Stimulated activated CD8-positive, alpha-beta memory T cell treated with anti-CD3 and anti-CD28 coated beads, Interleukin-4, amount 100 ng/mL, for 4 hours (primary cell): ENCODE data around the gene KMT2C.
"Not testable (repeated sequence)": the region's sequence is repeated elsewhere in the genome, so short reads cannot be mapped to it uniquely, and the experiment has no call there.

Experiments
- DNase-seq, 2 donors: peaks; one replicate each; pipeline ENCODE4 v3.0.0-alpha.2; 2020; ENCODE audit warnings: low read depth in 2 of 2, low spot score in 1 of 2

KMT2C gene

DNA sequence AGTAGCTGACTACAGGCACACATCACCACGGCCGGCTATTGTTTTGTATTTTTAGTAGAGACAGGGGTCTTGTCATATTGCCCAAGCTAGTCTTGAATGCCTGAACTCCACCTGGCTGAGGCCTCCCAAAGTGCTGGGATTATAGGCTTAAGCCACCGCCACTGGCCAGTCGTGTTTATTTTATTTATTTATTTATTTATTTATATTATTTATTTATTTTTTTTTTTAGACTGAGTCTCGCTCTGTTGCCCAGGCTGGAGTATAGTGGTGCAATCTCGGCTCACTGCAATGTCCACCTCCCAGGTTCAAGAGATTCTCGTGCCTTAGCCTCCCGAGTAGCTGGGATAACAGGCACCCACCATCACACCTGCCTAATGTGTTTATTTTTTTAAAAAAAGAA is 6.0 kb upstream of the KMT2C start:
- not testable (repeated sequence) for DNase-seq

DNA sequence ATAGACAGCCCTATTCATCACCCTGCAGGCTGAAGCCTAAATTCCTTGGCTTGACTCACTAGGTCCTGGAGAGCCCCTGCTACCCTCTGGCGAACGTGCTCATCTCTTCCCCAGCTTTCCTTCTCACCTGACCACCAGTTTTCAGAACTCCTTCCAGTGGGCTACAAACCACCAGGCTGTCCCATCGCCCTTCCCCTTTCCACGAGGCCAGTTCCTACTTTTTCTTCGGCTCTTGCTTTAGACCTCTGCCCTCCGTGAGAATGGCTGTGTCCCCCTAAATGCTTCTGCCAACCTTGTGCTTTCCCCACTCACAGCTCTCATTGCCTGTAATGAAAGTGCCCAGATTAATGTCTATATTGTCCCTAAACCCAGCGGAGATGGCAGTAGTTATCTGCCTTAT is 5.4 kb upstream of the KMT2C start:
- not testable (repeated sequence) for DNase-seq

DNA sequence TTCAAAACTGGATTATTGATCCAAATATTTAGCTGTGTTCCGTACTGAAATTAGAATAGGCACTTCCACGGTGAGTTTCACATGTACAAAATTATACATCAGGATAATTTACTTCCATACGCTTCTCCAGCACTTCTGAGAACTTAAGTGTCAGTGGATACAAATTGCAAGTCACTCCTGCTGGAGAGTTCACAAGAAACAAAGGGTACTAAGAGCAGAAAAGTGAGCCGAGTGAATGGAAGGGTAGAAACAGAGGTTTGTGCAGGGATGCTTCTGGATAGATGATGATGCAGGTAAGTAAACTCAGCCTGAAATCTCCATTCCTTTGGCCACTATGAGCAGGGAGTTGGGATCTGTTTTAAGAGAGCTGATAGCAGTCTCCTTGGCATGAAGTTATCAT is 2.2 kb upstream of the KMT2C start:
- not testable (repeated sequence) for DNase-seq

DNA sequence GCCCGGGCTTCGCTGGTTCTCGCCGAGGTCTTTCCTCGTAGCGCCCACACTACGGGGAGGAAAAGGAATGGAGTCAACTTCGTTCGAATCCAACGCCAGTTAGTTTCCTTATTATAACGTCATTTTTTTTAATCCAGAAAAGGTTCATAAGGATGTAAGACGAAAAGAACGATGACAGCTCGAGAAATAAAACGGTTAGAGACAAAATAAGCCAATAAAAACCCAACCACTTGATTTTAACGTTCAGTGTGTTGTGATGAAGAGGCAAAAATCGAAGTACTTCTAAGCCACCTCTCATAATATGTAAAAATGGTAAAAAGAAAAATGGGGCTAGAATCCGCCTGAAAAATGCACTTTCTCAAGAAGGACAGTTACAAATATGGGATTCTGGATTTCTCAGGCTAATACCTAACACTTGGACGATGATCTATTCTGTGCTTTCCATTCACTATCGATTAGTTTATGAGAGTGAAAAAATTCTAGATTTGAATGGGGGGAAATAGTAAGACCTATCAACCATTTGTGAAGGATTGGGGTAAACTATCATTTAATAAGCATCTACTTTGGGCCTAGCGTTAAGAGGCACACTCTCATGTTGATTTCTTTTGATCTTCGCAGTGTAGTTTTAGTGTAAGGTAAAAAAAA is 1.2 kb upstream of the KMT2C start:
- not testable (repeated sequence) for DNase-seq

DNA sequence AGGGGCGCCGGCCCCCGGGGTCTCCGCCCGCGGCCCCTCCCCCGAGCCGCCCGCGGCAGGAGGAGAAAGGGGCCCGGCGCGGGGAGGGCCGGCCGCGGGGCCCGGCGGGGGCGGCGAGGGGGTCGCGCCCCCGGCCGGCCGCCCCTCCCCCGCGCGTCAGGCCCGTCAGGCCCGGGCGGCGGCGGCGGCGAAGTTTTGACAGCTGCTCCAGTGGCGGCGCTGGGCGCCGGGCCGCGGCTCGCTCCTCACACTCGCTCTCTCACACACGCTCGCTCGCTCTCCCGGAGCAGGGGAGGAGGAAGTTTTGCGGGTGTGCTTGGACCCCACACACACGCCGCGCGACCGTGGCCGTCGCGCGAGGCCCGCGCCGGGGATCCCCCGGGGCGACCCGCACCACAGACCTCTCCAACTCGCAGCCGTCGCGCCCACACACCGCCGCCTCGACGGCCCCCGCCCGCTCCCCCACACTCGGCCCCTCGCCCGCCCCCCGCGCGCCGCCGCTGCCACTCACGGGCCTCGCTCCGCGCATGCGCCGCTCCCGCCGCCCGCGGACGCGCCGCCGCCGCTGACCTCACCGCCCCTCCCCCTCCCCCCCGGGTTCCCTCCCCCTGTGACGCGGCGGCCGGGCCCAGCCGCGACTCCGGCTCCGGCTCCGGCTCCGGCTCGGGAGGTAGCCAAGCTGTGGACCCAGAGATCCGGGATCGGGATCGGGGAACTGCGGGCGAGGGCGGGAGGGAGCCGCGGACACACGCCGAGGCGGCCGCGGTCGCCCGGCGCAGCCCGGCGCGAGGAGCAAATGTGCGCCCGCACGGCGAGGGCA is 518 bp upstream of the KMT2C start:
- peak; percentile 68 to 80 for DNase-seq

DNA sequence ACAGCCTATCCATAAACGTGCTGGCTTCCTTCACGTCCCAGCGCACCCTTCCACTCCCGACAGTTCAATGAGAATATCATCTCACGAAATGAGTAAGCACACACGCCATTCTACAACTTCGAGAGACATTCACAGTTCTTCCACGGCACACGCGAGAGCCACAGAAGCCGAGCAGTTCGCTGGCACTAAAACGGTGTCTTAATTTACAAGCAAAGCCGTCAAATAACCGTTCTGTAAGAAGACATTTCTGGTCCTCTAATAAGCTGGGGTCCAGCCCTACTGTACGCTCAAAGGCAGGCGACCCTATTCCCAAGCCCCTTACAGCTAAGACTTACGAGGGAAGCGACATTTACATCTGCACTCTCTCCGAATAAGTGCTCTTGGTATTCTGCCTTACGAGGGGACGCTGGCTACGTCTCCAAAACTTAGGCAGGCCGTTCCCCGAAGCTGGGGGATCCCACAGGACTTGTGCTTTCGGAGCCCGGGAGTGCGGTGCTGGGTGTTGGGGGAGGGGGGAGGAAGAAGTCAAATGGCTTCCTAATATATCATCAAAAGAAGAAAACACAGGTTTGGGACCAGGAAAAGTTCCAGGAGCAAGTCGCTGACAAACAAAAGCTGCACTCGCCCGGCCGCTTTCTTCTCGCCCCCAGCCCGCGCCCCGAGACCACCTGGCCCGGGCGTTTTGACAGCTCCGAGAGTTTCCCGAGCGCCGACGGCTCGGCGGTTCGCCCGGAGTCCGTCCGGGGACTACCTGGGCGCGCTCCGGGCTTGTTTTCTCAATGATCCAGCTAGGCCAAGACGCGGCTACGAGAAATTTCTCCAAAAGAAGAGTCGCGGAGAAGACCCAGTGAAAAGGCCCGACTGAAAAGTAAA is 1.1 kb downstream of the KMT2C start:
- not testable (repeated sequence) for DNase-seq

DNA sequence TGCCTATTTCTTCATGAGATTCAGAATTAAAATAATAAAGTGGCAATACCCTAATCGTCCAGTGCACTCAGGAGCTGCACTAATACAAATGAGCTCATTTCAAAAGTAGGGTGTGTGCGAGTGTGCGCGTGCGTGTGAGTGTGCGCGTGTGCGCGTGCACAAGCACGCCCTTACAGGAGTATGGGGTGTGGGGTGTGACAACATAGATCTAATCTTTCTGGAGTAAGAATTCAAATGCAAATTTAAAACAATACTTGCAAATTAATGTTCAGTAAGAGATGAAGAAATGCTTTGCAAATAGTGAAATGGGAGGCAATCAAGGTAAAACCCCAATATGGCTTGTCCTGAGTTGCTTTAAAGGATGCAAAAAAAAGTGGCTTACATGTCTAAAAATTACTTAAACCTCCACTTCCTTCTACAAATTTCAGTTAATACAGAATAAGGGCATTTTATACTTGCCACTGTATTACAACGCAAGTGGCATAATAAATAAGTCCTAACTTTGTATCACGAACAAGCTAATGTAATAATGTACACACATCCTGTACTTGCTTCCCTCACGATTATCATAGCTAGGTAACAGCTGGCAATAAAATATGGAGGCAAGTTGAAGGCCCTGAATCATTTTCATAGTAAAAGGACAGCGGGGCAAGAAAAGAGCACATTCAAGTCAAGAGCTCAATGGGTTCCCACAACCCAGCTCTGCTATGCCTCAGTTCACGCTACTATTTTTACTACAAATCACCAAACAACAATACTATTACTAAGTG is 1.9 kb downstream of the KMT2C start:
- DNase-seq: peak; percentile 24 to 33

DNA sequence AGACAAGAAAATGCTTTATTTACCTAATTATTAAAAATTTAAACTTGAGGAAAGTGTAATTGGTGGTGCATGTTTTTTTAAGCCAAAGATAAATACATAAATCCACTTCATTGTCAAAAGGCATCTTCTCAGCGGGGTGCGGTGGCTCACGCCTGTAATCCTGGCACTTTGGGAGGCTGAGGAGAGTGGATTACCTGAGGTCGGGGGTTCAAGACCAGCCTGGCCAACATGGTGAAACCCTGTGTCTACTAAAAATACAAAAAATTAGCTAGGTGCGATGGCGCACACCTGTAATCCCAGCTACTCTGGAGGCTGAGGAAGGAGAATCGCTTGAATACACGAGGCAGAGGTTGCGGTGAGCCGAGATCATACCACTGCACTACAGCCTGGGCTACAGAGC is 3.1 kb downstream of the KMT2C start:
- not testable (repeated sequence) for DNase-seq

DNA sequence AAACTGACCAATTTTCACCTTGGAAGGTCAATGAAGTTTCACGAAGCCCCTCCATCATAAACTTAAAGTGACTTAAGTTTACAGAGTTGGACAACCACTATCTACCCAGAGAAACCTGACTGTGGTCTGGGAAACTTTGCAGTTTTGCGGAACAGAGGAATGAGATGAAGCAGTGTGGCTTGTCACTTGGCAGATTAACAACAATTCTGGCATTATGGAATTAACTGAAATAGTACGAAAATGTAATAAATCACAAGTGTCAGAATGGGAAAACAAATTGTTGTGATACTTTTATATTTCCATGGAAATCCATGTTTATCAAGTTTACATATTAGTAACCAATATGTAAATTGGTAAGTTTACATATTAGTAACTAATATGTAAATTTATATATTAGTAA is 4.9 kb downstream of the KMT2C start:
- no peak for DNase-seq

DNA sequence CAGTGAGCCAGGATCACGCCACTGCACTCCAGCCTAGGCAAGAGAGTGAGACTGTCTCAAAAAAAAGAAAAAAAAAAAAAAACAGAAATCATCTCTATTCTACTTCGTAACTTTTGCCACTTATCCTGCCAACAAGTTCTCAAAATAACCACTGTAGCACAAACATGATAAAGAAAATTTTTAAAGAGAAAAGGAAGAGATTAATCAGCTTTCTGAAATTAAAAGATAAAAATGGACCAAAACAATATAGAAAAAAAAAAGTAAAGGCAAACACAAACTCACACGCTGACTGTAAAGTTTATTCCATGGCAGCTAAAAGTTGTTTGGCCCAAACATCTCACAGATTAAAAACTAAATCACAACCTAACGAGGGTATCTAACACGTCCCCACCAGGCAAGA is 5.7 kb downstream of the KMT2C start:
- not testable (repeated sequence) for DNase-seq

DNA sequence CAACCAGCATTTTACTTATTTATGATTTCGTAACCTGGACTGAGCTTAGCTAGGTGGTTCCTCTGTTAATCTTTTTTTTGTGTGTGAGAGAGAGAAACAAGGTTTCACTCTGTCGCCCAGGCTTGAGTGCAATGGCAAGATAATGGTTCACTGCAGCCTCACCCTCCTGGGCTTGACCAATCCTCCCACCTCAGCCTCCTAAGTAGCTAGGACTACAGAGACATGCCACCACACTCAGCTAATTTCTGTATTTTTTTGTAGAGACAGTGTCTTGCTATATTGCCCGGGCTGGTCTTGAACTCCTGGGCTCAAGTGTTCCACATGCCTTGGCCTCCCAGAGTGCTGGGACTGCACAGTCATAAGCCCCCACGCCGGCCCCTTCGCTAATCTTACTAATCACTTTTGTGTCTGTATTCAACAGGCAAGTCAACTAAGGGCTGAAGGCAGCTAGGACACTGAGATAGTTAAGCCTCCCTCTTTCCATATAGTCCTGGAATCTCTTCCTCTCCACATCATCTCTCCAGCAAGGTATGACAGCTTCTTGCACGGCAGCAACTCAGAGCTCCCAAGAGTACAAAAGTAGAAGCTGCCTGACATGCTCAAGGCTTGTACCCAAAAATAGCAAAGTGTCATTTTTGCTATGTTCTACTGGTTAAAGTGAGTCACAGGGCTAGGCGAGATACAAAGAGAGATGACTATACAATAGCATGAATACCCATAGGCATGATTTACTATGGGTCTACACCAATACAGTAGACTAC is 11.3 kb downstream of the KMT2C start:
- no peak for DNase-seq

DNA sequence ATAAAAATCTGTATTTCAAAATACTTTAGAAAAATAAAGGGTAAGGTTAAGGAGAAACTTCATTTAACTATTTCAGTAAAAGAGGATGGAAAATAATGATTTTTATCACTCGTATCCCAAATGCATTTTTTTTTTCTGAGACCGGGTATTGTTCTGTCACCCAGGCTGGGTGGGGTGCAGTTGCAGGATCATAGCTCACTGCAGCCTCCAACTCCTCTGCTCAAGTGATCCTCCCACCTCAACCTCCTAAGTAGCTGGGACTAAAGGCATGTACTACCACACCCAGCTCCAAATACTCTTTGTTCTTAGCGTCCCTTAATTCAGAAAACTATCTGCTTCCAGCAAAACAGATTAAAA is 11.8 kb downstream of the KMT2C start:
- no peak for DNase-seq

DNA sequence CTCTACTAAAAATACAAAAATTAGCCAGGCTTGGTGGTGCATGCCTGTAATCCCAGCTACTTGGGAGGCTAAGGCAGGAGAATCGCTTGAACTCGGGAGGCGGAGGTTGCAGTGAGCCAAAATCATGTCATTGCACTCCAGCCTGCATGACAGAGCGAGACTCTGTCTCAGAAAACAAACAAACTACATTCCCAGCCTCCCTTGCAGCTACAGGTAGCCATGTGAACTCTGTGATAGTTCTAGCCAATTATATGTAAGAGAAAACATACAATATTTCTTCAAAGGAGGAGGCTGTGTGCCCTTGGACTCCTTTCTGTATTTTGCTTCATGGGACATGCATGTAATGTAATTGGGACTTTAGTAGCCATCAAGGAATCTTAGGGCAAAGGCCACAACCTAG is 12.6 kb downstream of the KMT2C start:
- not testable (repeated sequence) for DNase-seq

DNA sequence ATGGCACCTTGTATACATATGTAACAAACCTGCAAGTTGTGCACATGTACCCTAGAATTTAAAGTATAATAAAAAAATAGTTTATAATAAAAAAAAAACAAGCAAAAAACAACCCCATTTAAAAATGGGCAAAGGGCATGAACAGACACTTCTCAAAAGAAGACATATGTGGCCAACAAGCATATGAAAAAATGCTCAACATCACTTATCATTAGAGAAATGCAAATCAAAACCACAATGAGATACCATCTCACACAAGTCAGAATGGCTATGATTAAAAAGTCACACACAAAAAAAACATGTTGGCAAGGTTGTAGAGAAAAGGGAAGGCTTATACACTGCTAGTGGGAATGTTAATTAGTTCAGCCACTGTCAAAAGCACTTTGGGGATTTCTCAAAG is 14.9 kb downstream of the KMT2C start:
- DNase-seq: not testable (repeated sequence)

DNA sequence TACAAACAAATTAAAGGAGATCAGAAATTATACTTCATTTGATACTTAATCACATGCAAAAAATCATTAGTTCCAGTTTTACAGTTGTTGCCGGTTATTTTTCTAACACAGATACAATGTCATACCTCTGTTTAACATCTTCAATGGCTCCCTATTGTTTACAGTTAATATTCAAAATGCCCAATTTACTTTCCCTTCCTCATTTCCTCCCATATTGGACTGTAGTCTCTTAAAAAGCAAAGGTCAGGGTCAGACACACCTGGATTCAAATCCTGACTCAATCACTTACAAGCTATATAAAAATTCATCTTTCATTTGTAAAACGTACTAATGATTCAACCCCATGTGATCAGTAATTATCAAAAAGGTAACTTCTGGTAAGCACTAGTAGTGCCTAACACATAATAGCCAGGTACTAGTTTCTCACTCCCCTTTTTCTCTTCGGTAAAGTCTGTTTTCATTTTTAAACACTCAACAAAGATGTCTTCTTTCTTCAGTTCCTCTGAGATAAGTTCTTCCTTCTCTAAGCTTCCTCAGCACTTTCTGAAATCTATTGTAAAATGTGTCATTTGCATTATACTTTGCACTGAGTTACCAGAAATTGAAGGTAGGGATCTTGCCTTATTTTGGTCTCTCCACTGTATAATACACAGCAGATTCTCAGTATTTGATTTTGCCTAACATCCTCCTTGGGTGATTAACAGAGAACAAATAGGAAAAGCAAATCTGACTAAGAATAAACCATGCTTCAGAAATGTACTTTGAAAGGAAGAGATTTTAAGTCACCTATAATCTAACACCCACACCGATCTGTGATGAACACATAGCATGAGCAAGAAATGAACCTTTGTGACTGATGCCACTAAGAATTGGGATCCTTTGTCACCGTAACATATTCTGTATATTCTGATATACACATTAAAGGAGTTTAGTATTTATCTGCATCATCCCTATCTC is 16.1 kb downstream of the KMT2C start:
- no peak for DNase-seq

DNA sequence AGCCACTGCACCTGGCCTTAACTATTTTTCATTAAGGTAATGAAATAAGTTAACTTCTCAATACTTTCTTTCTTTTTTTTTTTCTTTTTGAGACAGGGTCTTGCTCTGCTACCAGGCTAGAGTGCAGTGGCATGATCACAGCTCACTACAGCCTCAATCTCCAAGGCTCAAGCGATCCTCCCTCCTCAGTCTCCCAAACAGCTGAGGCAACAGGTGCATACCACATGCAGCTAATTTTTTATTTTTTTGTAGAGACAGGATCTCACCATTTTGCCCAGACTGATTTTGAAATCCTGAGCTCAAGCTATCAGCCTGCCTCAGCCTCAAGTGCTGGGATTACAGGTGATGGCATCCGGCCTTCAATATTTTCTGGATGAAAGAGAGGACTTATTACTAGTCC is 21.0 kb downstream of the KMT2C start:
- DNase-seq: no peak

DNA sequence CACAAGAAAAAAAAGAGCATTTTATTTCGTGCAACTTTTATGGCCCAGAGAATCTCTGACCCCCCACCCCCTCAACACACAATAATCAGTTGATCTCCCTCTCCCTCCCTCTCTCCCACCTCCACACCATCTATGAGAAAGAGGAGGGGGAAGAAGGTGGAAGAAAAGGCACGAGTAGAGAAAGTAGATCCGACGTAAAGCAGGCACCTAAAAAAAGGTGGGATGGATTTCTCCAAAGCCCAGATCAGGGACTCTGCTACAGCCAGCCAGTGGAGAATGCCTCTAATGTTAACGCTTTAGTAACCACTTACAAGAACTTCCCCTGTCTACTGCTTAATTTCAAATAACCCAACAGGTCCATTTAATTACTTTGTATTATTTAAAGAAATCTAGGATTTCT is 24.4 kb downstream of the KMT2C start:
- no peak for DNase-seq

DNA sequence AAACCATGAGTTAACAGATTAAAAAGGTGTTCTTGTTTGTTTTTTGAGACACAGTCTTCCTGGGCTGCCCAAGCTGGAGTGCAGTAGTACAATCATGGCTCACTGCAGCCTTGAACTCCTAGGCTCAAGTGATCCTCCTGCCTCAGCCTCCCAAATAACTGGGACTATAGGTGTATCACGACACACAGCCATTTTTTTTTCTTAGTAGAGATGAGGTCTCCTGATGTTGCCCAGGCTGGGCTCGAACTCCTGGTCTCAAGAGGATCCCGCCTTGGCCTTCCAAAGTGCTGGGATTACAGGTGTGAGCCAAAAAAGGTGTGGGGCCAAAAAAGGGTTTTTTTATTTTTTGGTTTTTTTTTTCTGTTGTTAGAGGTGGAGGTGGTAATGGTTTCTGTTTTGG is 29.3 kb downstream of the KMT2C start:
- no peak for DNase-seq

DNA sequence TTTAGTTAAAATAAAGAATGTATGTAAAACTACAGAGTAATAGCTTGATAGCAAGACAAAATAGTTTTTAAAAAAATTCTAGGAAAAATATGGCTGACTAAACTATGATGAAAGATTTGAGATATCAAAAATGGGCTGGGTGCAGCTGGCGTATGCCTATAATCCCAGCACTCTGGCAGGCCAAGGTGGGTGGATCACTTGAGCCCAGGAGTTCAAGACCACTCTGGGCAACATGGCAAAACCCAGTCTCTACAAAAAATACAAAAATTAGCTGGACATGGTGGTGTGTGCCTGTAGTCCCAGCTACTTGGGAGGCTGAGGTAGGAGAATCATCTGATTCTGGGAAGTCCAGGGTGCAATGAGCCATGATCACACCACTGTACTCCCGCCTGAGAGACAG is 29.8 kb downstream of the KMT2C start:
- DNase-seq: not testable (repeated sequence)
